Cardiac fibroblast (primary cell): ENCODE results near the gene UROS.

Source experiments
- DNase-seq, 2 donors: peaks; one replicate each; pipeline versions ENCODE4 v3.0.0 to v3.0.0-alpha.2; 2010; ENCODE audit warnings: low read depth in 2 of 2
- H3K4me3 ChIP-seq, 2 donors: replicated peaks in 1 of 2; 1 replicate in 1 of 2; 2 replicates in 1 of 2; pipeline ENCODE4 v1.5.1; 2011; ENCODE audit warnings: low read depth in 2 of 2, low read length in 2 of 2, mild to moderate bottlenecking in 2 of 2, moderate library complexity in 1 of 2
- TF ChIP-seq, protein P1 (sequence below): IDR thresholded peaks from one replicate; pipeline ENCODE4 v1.5.1; 2011; ENCODE audit warnings: low read depth, mild to moderate bottlenecking, low read length, inconsistent platforms

UROS gene

DNA sequence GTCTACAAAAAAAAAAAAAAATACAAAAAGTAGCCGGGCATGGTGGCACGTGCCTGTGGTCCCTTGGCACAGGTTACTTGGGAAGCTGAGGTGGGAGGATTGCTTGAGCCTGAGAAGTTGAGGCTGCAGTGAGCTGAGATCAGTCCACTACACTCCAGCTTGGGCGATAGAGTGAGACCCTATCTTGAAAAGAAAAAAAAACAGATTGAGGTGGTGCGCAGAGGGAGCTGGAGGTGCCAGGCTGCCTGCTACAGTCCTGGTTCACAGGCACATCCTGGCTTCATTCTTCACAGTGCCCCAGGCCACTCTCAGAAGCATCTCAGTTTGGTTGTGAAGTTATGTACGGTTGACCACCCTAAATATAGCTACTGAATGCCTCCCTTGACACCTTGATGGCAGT lies 52.2 kb downstream of the UROS start:
- TF ChIP-seq, protein P1, sequence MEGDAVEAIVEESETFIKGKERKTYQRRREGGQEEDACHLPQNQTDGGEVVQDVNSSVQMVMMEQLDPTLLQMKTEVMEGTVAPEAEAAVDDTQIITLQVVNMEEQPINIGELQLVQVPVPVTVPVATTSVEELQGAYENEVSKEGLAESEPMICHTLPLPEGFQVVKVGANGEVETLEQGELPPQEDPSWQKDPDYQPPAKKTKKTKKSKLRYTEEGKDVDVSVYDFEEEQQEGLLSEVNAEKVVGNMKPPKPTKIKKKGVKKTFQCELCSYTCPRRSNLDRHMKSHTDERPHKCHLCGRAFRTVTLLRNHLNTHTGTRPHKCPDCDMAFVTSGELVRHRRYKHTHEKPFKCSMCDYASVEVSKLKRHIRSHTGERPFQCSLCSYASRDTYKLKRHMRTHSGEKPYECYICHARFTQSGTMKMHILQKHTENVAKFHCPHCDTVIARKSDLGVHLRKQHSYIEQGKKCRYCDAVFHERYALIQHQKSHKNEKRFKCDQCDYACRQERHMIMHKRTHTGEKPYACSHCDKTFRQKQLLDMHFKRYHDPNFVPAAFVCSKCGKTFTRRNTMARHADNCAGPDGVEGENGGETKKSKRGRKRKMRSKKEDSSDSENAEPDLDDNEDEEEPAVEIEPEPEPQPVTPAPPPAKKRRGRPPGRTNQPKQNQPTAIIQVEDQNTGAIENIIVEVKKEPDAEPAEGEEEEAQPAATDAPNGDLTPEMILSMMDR = no peak
- no peak for DNase-seq
- no peak overlapping the region for H3K4me3 ChIP-seq

DNA sequence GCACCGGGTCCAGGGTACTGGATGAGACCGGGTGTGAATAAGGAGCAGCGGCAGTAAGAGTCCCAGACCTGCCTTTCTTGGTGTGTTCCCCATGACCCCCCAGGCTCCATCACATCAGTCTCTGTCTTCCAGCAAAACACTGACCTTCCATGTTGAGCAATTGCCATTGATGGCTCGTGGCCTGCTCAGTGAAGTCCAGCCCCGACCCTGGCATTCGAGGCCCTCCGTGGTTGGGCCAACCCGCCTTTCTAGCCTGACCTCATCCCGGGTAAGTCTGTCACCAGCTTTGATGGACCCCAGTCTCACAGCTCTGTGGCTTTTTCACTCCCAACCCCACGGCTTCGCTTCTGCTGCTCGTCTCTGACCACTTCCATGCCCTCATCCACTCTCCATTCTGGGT lies 53.9 kb downstream of the UROS start:
- no peak overlapping the region for H3K4me3 ChIP-seq
- DNase-seq = no peak
- TF ChIP-seq, protein P1 = no peak

DNA sequence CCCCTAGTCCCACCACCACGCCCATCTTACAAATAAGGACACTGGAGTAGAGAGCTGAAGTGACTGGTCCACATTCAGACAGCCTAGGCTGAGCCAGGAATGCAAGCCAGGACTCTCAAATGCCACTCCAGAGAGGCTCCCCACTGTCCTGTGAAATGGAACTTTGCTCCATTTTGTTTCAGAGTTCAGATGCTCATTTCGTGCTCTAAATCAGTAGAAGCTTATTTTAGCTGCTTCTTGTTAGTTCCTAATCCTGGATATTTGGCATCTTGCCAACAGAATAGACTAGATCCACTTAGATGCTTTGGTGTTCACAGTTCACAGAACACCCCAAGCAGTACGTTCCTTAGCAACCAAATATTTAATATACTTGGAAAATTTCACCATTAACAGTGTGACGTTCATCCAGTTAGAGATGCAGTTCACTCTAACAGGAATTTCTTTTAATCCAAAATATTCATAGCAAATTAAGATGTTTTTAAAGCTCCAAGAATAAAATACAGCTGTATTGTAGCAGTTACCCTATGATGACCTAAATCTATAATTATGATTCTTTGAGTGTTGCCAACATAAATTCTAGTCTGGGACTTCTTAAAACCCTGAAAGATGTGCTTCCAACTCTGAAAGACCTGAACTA lies 54.7 kb downstream of the UROS start:
- peak; percentile 43 to 50 for DNase-seq
- TF ChIP-seq, protein P1 = no peak
- H3K4me3 ChIP-seq = no peak overlapping the region

DNA sequence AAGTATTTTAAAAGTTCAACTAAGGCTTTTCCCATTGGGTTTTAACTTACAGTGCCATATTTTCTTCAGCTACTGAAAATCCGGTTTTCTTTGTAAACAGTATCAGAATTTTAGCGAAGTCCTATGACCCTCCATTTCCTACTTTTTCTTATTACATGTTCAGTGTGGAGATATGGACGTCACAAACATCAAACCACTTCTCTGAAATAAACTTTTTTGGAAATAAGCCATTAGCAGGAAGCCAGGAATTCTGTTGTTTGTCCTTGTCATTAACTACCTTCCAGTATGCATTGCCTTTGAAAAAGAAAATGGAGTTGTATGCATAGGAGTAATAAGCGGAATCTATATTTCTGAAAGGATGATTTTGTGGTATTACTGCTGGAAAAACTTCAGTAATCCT lies 56.5 kb downstream of the UROS start:
- DNase-seq = no peak
- TF ChIP-seq, protein P1 = no peak
- H3K4me3 ChIP-seq = no peak overlapping the region

DNA sequence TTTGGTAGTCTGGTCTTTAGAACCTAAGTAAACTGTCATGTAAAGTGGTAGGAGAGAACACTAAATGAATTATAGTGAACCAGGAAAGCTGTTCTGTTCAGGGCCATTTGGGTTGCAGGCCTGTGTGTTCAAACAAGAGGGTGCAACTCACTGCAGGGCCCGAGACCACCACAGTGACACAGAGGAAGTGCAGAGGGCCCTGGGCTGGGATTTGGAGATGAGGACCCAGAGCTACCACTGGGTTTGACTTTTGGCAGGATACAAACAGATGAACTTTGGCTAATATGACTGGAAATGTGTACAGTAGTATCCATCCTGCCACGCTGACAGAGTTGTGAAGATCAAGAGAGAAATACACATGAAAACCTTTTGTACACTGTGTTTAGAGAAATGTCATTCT lies 57.2 kb downstream of the UROS start:
- no peak for DNase-seq
- no peak overlapping the region for H3K4me3 ChIP-seq
- TF ChIP-seq, protein P1 = no peak

DNA sequence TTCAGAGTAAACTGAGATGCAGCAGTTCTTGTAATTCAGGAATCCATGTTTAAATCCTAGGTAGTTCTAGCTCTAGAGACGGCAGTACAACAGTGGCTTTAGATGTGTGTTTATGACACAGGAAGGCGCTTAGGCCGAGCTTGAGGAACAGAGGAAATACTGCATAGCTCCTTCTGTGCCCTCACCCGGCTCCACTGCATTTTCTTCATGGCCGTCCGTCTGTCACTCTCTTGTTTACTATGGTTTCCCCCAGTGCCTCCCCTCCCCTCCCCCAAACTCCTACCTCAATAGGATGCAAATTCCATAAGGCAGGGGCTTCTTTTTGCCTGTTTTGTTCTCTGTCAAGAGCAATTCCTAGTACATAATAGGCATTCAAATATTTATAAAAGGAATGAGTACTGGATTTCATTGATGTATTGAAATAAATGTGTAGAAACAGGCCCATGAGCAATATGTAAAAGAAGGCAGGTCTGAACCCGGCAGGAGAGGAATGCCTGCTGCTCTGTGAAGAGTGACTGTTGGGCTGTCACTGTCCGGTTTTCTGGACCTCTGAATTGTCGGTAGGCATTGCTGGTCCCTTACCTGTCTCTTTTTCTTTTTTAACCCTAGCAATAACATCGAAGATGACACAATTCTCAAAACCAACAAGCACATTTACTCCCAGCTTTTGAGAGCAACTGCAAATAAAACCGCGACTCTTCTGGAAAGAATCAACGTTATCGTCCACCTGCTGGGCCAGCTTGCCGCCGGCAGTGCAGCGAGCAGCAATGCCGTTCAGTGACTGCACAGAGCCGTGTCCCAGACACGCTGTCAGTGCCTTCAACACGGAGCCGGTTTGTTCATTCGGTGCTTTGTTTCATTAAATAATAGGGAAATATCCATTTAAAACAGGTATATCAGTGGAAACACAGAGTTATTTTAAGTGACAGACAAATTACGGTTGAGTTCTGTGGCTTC lies 60.1 kb downstream of the UROS start:
- no peak for DNase-seq
- TF ChIP-seq, protein P1 = no peak
- no peak overlapping the region for H3K4me3 ChIP-seq
